HG03159 (cell line): Measurements from ENCODE around the gene FOXB1.

Experiments used
- ATAC-seq: cut with Tn5 transposase; IDR thresholded peaks from one replicate; pipeline ENCODE4 v1.9.1; 2021; ENCODE audit warnings: mild to moderate bottlenecking, moderate library complexity; ENCODE audit not compliant: unreplicated experiment

FOXB1 gene

DNA sequence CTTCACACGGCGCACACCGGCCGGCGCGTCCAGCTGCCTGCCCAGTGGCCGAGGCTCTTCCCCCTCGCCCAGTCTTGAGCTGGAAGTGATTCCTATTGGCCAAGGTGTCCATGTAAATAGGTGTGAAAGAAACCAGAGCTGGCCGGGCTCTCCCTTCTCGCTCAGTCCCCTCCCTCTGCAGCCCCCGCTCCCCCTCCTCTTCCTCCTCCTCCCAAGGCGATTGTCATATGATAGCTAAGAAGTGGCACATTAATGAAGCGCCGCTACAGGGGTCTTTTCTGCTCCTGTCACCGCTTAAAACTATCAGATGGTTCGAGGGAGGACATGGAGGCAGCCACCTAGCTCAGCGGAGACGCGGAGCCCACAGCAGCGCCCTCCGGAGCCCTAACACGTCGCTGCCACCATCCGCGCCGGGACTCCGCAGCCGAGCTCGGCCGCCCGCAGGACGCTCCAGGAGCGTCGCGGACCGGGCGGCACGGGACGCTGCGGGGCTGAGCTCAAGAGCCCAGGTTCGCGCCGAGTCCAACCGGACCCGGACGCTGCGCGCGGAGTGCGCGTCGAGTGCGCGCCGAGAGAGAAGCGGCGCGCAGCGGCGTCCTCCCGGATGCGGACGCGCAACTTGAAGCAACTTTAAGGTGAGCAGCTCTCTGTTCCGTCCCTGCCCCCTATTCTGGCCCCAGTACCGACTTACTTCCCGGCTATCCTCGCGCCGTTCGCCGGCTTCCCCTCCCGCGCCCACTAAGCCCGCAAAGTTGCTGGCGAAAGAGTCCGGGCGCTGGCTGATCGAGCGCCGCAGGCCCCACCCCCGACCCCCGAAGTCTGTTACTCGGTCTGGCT is at the start of gene FOXB1:
Gene FOXB1, plus strand, starts transcription at position 303 of the 837 bp plus-strand sequence. CDS start 653 bp downstream, outside the sequence.
- no peak for ATAC-seq

GRCh38 chr15:59958288-59958687 is 45.8 kb upstream of the FOXB1 start:
- ATAC-seq = no peak

- ATAC-seq = no peak
These were observed 43.8 kb upstream of the FOXB1 start for GRCh38 chr15:59960318-59960717.

DNA sequence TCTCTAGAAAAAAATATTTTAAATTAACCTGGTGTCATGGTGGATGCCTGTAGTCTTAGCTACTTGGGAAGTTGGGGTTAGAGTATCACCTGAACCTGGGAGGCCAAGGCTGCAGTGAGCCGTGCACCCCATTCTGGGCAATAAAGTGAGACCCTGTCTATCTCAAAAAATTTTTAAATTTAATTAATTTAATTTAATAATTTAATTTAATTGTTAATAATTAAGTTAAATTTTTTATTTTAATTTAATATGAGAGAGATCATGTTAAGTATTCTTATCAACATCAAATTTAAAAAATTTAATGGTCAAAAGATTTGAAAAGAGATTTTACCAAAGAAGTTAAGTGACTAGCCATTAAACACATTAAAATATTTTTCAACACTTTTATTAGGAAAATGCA is 40.8 kb upstream of the FOXB1 start:
- ATAC-seq = no peak

DNA sequence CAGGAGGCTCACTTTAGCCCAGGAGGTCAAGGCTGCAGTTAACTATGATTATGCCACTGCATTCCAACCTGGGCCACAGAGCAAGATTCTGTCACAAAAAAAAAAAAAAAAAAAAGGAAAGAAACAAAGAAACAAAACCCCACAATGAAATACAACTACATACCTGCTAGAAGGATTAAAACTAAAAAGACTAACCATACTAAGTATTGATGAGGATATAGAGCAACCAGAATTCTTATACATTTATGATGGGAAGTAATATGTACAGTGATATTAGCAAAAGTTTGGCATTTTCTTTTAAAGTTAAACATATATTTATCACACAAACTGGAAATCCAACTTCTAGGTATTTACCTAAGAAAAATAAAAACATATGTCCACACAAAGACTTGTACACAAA is 40.2 kb upstream of the FOXB1 start:
- ATAC-seq = no peak

DNA sequence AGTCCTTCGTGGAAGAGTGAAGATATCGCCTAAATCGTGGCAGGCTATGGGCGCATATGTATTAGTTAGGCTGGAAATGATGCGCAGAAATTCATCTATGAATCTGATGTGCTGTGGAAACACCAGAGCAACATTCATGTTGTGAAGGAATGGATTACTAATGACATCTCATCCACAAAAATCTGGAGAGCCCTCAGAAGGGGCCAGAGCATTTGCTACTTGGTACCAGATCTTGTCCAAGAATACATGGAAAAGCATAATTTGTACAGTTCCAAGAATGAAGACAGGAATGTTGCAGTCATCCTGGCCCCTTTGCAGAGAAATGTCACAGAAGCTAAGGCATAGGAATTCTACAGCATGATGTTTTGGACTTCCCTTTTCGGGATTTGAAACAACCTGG is 38.4 kb upstream of the FOXB1 start:
- ATAC-seq = no peak

GRCh38 chr15:59966262-59966661 is 37.8 kb upstream of the FOXB1 start:
- ATAC-seq = no peak

DNA sequence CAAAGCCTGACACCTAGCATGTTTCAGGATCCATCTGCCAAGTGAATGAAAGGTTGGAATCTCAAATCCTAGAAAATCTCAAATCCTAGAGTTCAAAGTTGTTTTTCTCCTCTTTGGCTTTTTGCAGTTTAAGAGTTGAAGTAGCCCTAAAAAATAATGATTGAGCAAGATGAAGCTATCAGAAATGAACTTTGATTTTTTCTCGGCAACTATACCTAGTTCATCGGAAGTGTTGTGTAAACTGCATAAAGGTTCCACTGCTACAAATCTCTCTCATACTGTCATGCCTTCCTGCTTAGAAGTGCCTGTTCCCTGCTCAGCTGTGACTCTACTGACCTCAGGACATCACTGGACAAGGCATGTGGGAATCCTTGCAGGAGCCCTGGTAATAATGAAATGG is 35.8 kb upstream of the FOXB1 start:
- ATAC-seq = no peak

DNA sequence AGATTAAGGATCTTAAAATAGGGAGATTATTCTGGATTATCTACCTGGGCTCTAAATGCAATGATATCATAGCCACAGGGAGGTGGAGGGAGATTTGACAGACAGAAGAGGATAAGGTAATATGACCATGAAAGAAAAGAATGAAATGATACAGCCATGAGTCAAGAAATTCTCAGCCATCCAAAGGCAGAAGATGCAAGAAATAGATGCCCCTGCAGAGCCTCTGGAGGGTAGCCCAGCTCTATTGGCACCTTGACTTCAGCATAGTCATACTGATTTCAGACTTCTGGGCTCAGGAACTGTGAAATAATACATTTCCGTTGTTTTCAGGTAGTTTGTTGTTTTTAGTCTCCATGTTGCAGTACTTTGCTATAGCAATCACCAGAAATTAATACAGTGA is 31.9 kb upstream of the FOXB1 start:
- no peak for ATAC-seq

DNA sequence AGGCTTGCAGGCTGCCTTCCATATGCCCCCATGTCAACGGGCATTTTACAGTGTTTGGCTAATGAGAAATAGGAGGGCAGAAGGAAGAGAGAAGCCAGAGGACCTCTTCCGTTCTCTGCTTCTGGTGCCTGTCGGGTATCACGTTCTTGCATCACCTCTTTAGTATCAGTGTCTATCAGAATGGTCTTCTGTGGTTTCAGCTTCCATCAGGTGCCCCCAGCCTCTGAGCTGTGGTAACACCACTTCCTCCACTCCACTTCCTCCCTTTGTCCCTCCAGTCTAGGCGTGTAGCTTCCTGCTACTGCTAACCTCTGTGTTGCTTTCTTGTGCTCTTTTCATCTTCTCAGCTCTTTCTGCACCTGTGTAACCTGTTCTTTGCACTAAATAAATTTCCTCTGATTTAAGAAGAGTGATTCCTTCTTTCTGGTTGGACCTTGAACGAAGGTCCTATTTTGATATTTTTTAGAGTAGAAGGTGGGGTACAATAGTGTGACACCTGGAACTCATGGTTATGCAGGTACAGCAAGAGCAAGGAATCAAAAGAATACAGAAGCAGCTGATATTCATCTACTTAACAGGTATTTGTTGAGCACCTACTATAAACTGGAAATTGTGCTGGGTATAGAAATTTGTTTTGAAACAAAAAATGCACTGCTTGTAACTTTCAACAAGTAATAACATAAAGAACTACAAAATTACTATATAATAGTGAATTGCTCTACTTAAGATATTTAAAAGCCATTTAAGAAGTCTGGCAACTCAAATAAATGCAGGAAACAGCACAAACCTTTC is 27.4 kb upstream of the FOXB1 start:
- no peak for ATAC-seq

DNA sequence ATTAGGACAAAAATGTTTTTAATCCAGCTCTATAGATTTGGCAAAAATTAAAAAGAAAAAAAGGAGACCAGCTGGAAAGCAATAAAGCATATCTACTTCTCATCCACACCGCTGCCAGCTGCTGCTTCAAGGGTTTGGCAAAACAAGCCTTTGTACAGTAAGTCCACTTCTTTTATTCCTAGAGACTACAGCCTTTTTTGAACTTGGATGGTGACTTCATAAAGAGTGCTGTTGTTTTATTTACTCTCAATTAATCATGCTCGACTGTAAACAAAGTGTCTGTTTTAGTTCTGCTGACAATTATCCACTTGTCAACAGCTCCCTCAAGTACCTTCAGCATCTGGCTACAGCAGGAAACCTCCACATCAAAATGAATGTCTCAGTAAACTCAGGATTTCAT is 12.3 kb upstream of the FOXB1 start:
- no peak for ATAC-seq

GRCh38 chr15:59993041-59993750 is 10.9 kb upstream of the FOXB1 start:
- no peak for ATAC-seq

DNA sequence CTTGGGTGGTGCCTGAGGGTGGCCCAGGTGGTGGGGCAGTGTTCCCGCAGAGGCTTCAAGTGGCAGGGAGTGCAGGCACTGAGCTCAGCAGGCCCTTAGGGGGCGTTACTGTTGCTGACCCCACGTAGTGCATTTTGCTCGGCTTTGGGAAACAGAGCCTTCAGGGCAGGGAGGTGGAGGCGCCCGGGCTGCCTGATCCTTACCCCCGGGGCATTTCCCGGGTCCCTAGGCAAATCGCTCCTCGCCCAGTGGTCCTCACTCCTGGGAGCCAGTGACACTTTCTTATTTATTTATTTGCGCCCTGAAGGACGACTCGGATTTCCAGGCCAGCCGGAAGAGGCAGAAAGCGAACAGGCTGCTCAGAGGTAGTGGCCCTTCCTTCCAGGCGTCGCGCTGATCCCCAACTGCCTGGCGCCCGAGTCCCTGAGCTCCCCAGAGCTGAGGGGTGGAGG is 10.1 kb upstream of the FOXB1 start:
- no peak for ATAC-seq

GRCh38 chr15:59994526-59994887 is 9.6 kb upstream of the FOXB1 start:
- ATAC-seq = no peak

DNA sequence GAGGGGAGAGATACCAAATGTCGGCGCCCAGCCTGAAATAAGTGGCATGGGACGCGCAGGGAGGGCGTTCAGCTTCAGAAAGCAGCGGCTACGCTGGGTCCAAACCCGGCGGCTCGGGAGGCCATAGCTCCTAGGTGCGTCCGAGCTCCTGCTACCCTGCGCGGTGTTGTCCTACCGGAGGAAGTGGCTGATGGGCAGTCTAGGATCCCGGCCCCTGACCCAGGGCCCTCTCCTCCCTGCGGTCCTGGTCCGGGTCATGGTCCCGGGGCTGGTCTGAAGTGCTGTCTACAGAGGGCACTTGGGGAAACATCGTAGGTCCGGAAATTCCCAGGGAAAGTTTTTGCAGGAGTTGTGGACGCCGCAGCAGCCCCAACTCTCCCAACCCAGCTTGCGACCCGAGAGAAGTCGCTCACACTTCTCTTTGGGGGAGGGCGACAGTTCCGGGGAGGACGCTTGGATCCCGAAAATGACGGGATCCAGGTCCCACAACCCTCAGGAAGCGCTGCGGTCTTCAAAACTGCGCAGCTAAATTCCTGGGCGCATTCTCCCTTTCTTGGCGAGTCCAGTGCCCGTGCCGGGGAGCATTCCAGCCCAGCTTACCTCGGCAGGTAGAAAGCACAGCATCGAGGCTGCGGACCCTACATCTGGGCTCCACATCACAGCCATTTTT is 9.1 kb upstream of the FOXB1 start:
- no peak for ATAC-seq

- no peak for ATAC-seq
These were observed 8.4 kb upstream of the FOXB1 start for GRCh38 chr15:59995568-59996297.

DNA sequence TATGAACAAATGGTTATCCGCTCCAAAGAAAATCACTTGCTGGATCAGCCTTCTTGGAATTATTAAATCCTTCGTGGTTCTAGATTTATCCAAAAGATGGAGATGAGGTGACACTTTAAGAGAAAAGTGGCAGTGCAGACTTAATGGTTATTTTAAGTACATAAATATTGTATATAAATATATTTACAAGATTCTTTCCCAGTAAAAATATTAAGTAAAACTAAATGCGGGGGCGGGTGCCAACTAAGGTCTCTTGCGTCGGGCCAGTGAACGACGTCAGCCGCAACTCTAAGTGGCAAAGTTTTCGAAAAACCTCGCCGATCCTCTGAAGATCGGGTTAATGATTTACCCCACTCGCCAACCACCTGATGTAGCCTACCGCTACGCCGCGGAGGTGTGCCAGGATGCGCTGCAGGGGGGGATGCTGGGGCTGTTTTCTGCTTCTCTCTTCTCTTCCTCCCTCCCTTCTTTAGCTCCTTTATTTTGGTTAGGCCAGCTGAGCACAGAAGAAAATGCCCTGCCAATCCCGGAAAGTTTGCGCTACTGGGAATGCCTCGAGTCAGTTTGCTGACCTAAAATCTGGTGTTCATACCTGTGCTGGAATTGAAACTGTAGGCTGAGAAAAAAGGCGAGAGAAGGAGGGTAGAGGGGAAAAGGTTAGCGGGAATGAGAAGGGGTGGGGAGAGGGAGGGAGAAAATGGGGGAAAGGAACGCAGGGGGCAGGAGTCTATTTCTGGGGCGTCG is 7.6 kb upstream of the FOXB1 start:
- no peak for ATAC-seq

GRCh38 chr15:59997070-59997701 is 6.9 kb upstream of the FOXB1 start:
- ATAC-seq = peak; percentile 70

- ATAC-seq = no peak
These were observed 5.7 kb upstream of the FOXB1 start for GRCh38 chr15:59998305-59998949.
